HCT116 (cell line): Measurements from ENCODE around the gene ARSB. TPM values are rescaled to one million over a fixed set of nuclear protein-coding genes. Genes with fewer than 3 reads are reported as not detected.

Source experiments
- ATAC-seq: fragments of 200-7000 bp; cut with Tn5 transposase; 2 replicates; pipeline ENCODE4 v1.9.1; 2020; ENCODE audit warnings: mild to moderate bottlenecking, moderate library complexity
- BruUV-seq: library from RNA; stranded (reverse); fragments of 400-500 nt; replicated peaks from 2 replicates; lab custom pipeline; 2021; lab: Mats Ljungman, UMichigan
- CTCF ChIA-PET: fragments of 300-600 bp; sonication (Branson Sonifier 250); formaldehyde crosslinking; loops from one replicate; lab custom pipeline; 2021; ENCODE audit warnings: antibody characterized with exemption; lab: Charles Lee
- POLR2A ChIA-PET: fragments of 300-600, 350-600 bp; sonication (Branson Sonifier 250); formaldehyde crosslinking; loops from one replicate; lab custom pipeline; 2021; ENCODE audit warnings: antibody characterized with exemption; lab: Charles Lee
- RAD21 ChIA-PET, 2 experiments: fragments of 300-600 bp; sonication (Branson Sonifier 250); formaldehyde crosslinking; loops; one replicate each; lab custom pipeline; 2023; ENCODE audit warnings: low total read pairs in 2 of 2; ENCODE audit not compliant: uncharacterized antibody in 2 of 2, unreplicated experiment in 2 of 2, low non-redundant PET in 1 of 2; lab: Charles Lee
- DNase-seq: peaks from one replicate; pipeline ENCODE4 v3.0.0-alpha.2; 2010; ENCODE audit warnings: low read depth, low spot score
- H2AFZ ChIP-seq: fragments of 200-600 bp; shearing (Covaris generic), sonication (generic); 2 replicates; pipeline ENCODE4 v1.6.1; 2017; ENCODE audit warnings: low read depth, mixed run types, mixed read lengths, antibody characterized with exemption, low read length; ENCODE audit not compliant: poor library complexity, severe bottlenecking
- H3K27ac ChIP-seq: 2 replicates; pipeline ENCODE4 v1.5.1; 2012; ENCODE audit warnings: low read depth, low read length
- H3K27me3 ChIP-seq: fragments of 200-600 bp; sonication (generic); 2 replicates; pipeline ENCODE4 v1.6.1; 2016; ENCODE audit warnings: mixed run types, low read length, mixed read lengths; ENCODE audit not compliant: insufficient read depth
- H3K36me3 ChIP-seq, 2 experiments: fragments of 200-500 bp in 1 of 2; fragments of 200-600 bp in 1 of 2; sonication (Bioruptor generic) in 1 of 2; sonication (generic) in 1 of 2; 2 replicates each; pipeline versions ENCODE4 v1.5.1 to v1.6.1; 2014 to 2016; ENCODE audit warnings: low read length in 2 of 2, inconsistent platforms in 1 of 2, mixed read lengths in 1 of 2, mixed run types in 1 of 2; ENCODE audit not compliant: insufficient read depth in 2 of 2, control insufficient read depth in 1 of 2
- H3K4me1 ChIP-seq, 2 experiments: fragments of 200-600 bp in 1 of 2; sonication (generic) in 1 of 2; 2 replicates each; pipeline versions ENCODE4 v1.5.1 to v1.6.1; 2012 to 2017; ENCODE audit warnings: low read length in 2 of 2, inconsistent platforms in 1 of 2, mild to moderate bottlenecking in 1 of 2, mixed read lengths in 1 of 2, mixed run types in 1 of 2, moderate library complexity in 1 of 2; ENCODE audit not compliant: insufficient read depth in 2 of 2, control insufficient read depth in 1 of 2
- H3K4me2 ChIP-seq: fragments of 200-600 bp; sonication (generic); 2 replicates; pipeline ENCODE4 v1.6.1; 2017; ENCODE audit warnings: mixed run types, low read length, mixed read lengths
- H3K4me3 ChIP-seq, 2 experiments: fragments of 200-600 bp in 1 of 2; sonication (generic) in 1 of 2; replicated peaks in 1 of 2; 2 replicates each; pipeline ENCODE4 v1.5.1; 2011 to 2016; ENCODE audit warnings: low read length in 2 of 2, control low read depth in 1 of 2, low read depth in 1 of 2, mild to moderate bottlenecking in 1 of 2, mixed read lengths in 1 of 2, mixed run types in 1 of 2
- H3K79me2 ChIP-seq: fragments of 200-600 bp; sonication (generic); 2 replicates; pipeline ENCODE4 v1.6.1; 2017; ENCODE audit warnings: mild to moderate bottlenecking, mixed run types, low read length, moderate library complexity, mixed read lengths; ENCODE audit not compliant: insufficient read depth
- H3K9ac ChIP-seq: fragments of 200-600 bp; sonication (generic); 2 replicates; pipeline ENCODE4 v1.6.1; 2016; ENCODE audit warnings: low read length, mixed read lengths
- H3K9me2 ChIP-seq: fragments of 200-600 bp; sonication (generic), shearing (Covaris generic); 2 replicates; pipeline ENCODE4 v1.6.1; 2017; ENCODE audit warnings: mixed run types, mild to moderate bottlenecking, moderate library complexity; ENCODE audit not compliant: insufficient read depth
- H3K9me3 ChIP-seq, 2 experiments: fragments of 200-500 bp in 1 of 2; fragments of 200-600 bp in 1 of 2; sonication (Bioruptor generic) in 1 of 2; sonication (generic) in 1 of 2; 2 replicates each; pipeline ENCODE4 v1.6.1; 2014 to 2017; ENCODE audit warnings: low read length in 2 of 2, mixed read lengths in 2 of 2, inconsistent platforms in 1 of 2, low read depth in 1 of 2, mild to moderate bottlenecking in 1 of 2, mixed run types in 1 of 2, moderate library complexity in 1 of 2; ENCODE audit not compliant: control insufficient read depth in 1 of 2, insufficient read depth in 1 of 2
- H4K20me1 ChIP-seq: fragments of 200-600 bp; sonication (generic), shearing (Covaris generic); 2 replicates; pipeline ENCODE4 v1.6.1; 2017; ENCODE audit warnings: mixed run types, mild to moderate bottlenecking, moderate library complexity; ENCODE audit not compliant: insufficient read depth
- ELF1 ChIP-seq: IDR thresholded peaks from 2 replicates; pipeline ENCODE4 v1.6.1; 2012; ENCODE audit warnings: low read depth, borderline replicate concordance
- EZH2 ChIP-seq: fragments of 200-600 bp; sonication (generic); IDR thresholded peaks from 2 replicates; pipeline ENCODE4 v1.6.1; 2017; ENCODE audit warnings: antibody characterized with exemption, mixed run types
- JUND ChIP-seq: IDR thresholded peaks from 2 replicates; pipeline ENCODE4 v1.6.1; 2012
- POLR2AphosphoS5 ChIP-seq: IDR thresholded peaks from 2 replicates; pipeline ENCODE4 v1.6.1; 2011; ENCODE audit warnings: mild to moderate bottlenecking, low read depth, low read length, moderate library complexity
- RAD21 ChIP-seq: IDR thresholded peaks from 2 replicates; pipeline ENCODE4 v1.6.1; 2012; ENCODE audit warnings: low read depth, mild to moderate bottlenecking
- SIN3A ChIP-seq: IDR thresholded peaks from 2 replicates; pipeline ENCODE4 v1.6.1; 2012; ENCODE audit warnings: low read depth
- SP1 ChIP-seq: IDR thresholded peaks from 2 replicates; pipeline ENCODE4 v1.6.1; 2012; ENCODE audit warnings: low read depth
- SRF ChIP-seq: IDR thresholded peaks from 2 replicates; pipeline ENCODE4 v1.6.1; 2012; ENCODE audit warnings: low read depth
- TCF7L2 ChIP-seq: IDR thresholded peaks from 2 replicates; pipeline ENCODE4 v1.7.0; 2011; ENCODE audit warnings: borderline replicate concordance, inconsistent platforms; ENCODE audit not compliant: insufficient read depth, insufficient read length; ENCODE audit errors: extremely low read depth
- ZNF274 ChIP-seq: fragments of 200-500 bp; sonication (Bioruptor generic); IDR thresholded peaks from 2 replicates; pipeline ENCODE4 v1.6.1; 2014; ENCODE audit warnings: mild to moderate bottlenecking, low read depth, low read length, inconsistent platforms
- intact Hi-C: fragments of 100-400 bp; cut with micrococcal nuclease; formaldehyde crosslinking; loops from 2 replicates; pipeline ENCODE4 v1.10.0; 2022
- total RNA-seq: library from RNA; stranded (reverse); gene quantifications from one replicate; pipeline ENCODE4 v1.2.1, GENCODE V29; 2021; ENCODE audit not compliant: unreplicated experiment
- TF ChIP-seq, protein P1 (sequence below): IDR thresholded peaks from 2 replicates; pipeline ENCODE4 v1.6.1; 2011; ENCODE audit warnings: mild to moderate bottlenecking, low read length, moderate library complexity; ENCODE audit not compliant: insufficient replicate concordance; ENCODE audit errors: extremely low read depth
- TF ChIP-seq, protein P2 (sequence below): IDR thresholded peaks from 2 replicates; pipeline ENCODE4 v1.6.1; 2012; ENCODE audit warnings: low read depth

ARSB gene
- total RNA-seq, 1 experiment from 2014 or later: 4.8 TPM

DNA sequence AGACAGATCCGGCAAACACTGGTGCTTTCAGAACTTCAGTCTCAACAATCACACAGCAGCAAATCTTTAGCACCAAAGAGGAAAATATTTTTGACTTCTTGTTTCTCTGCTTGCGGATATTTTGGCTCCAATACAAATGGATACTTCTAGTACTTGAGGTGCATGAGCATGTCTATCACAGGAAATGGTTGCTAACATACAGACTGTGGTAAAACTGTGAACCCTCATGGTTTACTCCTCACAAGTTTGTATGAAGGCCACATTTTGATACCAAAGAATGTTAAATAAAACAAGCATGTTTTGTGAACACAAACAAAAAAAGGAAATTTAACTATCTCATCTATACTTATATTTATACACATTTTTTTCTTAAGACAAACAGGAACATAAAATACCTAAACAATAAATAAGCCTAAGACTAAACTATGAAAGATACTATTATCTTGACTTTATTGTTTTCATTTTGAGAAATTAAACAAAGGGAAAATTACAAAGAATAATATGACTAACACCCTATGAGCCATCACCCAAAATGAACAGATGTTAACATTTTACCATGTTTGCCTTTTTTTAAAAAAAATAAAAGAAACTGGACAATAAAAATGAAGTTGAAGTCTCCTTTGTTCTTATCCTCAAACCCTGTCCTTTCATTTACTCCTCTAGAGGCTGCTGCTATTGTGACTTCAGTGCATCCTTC, 201.5 kb downstream of the ARSB start:
- ChIA-PET POLR2A (no interaction called here), RAD21 (no interaction called here), CTCF (no interaction called here)
- intact Hi-C loops: no loop called here
- Histone ChIP-seq H2AFZ (no peak overlapping the region), H3K27ac (no peak overlapping the region), H3K4me2 (no peak overlapping the region), H3K79me2 (no peaks in the 10 kb centered on the region), H3K9me2 (no peaks in the 10 kb centered on the region), H3K27me3 (no peaks in the 10 kb centered on the region), H3K4me3 (no peak overlapping the region), H3K9ac (no peak overlapping the region), H3K4me1 (peaks cover 0 to 9% of the 10 kb centered on the region in 2 experiments; a peak in 1 of 4 replicates), H3K36me3 (no peaks in the 10 kb centered on the region), H4K20me1 (no peaks in the 10 kb centered on the region), H3K9me3 (no peaks in the 10 kb centered on the region)
- BruUV-seq: no TSS peak
- DNase-seq (no peak), ATAC-seq (no peak)
- TF ChIP-seq EZH2 (no peak), SRF (no peak), SP1 (no peak), ELF1 (no peak)

DNA sequence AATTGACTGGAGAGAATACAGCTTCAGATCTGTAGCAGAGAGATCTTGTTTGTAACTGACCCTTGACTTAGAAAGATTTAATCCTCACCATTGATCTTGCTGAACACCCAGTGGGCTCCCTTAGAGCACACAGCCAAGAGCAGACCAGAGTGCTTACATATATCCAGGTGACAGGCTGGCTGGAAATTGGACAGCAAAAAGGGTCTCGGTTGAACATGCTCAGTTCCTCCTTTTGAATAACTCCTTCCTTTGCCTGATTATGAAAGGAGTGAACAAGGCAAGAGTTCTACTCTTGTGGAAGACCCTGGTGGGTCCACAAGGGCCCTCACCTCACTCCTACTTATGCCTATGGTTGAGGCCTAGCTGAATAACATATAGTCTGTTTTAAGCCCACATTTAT, 202.4 kb downstream of the ARSB start:
- Histone ChIP-seq H2AFZ (no peak overlapping the region), H3K9me2 (no peaks in the 10 kb centered on the region), H4K20me1 (no peaks in the 10 kb centered on the region), H3K9ac (no peak overlapping the region), H3K4me2 (no peak overlapping the region), H3K36me3 (no peaks in the 10 kb centered on the region), H3K4me3 (no peak overlapping the region), H3K4me1 (peaks cover 0 to 11% of the 10 kb centered on the region in 2 experiments; a peak in 1 of 4 replicates), H3K79me2 (no peaks in the 10 kb centered on the region), H3K27ac (no peak overlapping the region), H3K27me3 (no peaks in the 10 kb centered on the region), H3K9me3 (no peaks in the 10 kb centered on the region)
- no peak for ATAC-seq
- ChIA-PET POLR2A (no interaction called here), RAD21 (no interaction called here), CTCF (no interaction called here)
- no TSS peak for BruUV-seq
- TF ChIP-seq, protein P1, sequence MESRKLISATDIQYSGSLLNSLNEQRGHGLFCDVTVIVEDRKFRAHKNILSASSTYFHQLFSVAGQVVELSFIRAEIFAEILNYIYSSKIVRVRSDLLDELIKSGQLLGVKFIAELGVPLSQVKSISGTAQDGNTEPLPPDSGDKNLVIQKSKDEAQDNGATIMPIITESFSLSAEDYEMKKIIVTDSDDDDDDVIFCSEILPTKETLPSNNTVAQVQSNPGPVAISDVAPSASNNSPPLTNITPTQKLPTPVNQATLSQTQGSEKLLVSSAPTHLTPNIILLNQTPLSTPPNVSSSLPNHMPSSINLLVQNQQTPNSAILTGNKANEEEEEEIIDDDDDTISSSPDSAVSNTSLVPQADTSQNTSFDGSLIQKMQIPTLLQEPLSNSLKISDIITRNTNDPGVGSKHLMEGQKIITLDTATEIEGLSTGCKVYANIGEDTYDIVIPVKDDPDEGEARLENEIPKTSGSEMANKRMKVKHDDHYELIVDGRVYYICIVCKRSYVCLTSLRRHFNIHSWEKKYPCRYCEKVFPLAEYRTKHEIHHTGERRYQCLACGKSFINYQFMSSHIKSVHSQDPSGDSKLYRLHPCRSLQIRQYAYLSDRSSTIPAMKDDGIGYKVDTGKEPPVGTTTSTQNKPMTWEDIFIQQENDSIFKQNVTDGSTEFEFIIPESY: no peak
- TF ChIP-seq SIN3A: no peak
- no peak for TF ChIP-seq TCF7L2
- TF ChIP-seq POLR2AphosphoS5: no peak
- TF ChIP-seq, protein P2, sequence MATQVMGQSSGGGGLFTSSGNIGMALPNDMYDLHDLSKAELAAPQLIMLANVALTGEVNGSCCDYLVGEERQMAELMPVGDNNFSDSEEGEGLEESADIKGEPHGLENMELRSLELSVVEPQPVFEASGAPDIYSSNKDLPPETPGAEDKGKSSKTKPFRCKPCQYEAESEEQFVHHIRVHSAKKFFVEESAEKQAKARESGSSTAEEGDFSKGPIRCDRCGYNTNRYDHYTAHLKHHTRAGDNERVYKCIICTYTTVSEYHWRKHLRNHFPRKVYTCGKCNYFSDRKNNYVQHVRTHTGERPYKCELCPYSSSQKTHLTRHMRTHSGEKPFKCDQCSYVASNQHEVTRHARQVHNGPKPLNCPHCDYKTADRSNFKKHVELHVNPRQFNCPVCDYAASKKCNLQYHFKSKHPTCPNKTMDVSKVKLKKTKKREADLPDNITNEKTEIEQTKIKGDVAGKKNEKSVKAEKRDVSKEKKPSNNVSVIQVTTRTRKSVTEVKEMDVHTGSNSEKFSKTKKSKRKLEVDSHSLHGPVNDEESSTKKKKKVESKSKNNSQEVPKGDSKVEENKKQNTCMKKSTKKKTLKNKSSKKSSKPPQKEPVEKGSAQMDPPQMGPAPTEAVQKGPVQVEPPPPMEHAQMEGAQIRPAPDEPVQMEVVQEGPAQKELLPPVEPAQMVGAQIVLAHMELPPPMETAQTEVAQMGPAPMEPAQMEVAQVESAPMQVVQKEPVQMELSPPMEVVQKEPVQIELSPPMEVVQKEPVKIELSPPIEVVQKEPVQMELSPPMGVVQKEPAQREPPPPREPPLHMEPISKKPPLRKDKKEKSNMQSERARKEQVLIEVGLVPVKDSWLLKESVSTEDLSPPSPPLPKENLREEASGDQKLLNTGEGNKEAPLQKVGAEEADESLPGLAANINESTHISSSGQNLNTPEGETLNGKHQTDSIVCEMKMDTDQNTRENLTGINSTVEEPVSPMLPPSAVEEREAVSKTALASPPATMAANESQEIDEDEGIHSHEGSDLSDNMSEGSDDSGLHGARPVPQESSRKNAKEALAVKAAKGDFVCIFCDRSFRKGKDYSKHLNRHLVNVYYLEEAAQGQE: no peak
- TF ChIP-seq RAD21: no peak
- TF ChIP-seq JUND: no peak
- no peak for TF ChIP-seq SRF
- no peak for TF ChIP-seq ZNF274
- DNase-seq: no peak
- intact Hi-C loops: no loop called here
